CD4-positive, alpha-beta T cell treated with Interleukin-2 at 100 ng/mL for 4 hours (primary cell): ENCODE results near the gene RGS4.
A peak's percentile ranks its signal among the peaks of the same experiment; 100 is the strongest.
"Not testable (repeated sequence)": the region's sequence is repeated elsewhere in the genome, so short reads cannot be mapped to it uniquely, and the experiment has no call there.

Source experiments
- DNase-seq: peaks from one replicate; pipeline ENCODE4 v3.0.0-alpha.2; 2020; ENCODE audit warnings: low spot score

The RGS4 gene

DNA sequence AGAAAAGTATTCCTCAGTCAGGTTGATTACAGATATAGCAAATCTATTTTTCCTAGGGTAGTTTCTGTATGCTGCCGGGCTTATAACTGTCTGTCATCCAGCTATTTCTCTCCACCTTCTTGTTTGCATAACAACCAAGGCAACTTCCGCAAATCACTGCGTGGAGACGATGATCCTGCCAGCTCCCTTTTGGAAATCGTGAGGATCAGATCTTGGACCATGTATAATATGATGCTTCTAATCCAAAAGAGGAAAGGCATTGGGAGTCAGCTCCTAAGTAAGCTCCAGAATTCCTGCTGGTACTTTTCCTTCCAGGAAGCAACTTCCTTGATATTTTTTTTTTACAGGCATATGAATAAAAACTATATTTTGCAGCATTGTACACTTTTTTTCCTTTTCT, 445 bp upstream of the RGS4 start:
- DNase-seq = no peak

DNA sequence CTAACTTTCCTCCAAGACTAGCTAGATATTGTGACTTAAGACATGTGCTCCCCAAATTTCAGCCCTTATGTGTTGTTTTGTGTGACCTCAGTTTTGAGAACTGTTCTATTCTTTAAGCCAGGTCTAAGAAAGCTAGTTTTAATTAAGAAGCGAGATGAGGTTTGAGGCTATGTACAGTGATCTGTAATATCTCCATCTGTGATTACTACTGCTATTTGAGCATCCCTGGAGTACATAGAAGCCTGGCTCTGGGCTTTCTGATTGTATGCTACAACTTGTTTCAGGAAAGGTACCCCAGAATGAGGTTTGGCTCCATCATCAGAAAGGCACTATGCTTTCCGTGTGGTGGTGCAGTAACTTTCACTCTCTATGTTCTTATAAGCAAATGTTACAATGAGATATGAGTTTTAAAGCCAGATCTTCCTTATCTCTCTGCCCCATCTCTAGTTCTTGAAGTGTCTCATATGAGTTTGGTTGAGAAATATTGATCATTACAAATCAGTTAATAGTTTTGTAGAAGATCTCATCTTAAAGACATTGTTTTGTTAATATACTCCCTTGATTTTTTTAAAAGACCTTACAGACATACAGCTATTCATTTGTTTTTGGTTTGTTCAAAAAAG, 605 bp downstream of the RGS4 start:
- no peak for DNase-seq

DNA sequence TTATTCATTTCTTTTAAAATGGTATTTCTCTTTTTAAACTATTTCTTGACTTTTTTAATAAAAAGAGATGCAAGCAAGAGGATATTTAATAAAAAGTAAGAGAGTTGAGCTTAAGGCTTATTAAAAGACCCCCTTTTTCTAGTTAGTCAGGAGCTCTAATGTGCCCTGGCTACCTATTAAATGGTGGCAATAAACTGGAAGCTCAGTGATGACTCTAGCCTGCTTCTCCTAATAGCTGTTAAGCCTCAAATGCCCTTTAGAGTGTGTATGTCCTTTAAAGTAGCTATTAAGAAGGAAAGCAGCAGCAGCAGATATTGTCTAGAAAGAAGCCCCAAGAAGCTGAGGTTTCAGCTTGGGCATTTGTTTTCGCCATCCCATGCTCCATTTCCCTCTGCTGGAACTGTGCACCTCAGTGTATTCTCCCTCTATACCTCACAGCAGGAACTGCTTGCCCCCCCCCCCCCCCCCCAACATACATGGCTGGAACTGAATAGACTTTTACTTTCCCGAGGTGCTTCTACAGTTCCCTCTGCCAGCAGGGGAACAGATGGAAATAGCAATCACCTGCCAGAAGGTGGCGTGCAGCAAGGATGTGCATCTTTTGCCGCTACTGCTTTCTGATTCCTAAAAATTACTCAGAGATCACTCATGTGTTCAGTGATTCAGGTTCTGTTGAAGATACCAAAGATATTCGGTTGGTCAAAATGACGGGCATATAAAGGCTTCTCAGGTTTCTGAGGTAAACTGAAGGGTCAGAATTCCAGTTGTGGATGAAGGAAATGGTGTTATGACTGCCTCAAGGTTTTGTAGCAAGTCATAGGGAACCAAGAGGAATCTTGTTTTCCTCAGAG, 2.5 kb downstream of the RGS4 start:
- peak; percentile 28 for DNase-seq

DNA sequence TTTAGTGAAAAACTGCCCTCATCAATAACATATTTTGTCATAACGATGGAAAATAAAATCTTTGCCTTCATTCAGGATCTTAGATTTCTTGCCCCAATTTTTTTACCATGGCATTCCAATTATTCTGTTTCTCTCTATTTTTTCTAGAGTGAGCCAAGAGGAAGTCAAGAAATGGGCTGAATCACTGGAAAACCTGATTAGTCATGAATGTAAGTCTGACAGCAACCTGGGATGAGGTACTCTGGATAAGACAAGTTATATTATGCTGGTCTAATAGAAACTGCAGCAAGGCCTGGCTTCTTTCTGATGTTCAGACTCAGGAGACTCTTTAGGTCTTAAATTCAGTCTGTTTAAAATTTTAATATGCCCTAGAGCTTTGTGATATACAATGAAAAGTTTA, 3.5 kb downstream of the RGS4 start:
- no peak for DNase-seq

DNA sequence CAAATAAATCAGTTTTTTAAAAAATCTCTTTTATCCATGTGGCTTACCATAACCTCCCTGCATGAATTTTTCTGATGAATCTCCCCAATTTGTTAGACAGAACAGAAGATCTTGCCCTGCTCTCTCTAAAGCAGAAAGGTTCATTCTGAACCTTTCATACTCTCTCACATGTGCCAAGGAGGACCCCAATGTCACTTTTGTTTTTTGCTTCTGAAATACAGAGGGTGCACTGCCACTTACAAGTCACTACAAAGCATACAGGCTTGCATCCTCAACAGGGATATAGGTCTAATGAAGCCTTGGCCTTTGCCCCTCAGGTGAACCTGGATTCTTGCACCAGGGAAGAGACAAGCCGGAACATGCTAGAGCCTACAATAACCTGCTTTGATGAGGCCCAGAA, 4.8 kb downstream of the RGS4 start:
- DNase-seq = no peak

DNA sequence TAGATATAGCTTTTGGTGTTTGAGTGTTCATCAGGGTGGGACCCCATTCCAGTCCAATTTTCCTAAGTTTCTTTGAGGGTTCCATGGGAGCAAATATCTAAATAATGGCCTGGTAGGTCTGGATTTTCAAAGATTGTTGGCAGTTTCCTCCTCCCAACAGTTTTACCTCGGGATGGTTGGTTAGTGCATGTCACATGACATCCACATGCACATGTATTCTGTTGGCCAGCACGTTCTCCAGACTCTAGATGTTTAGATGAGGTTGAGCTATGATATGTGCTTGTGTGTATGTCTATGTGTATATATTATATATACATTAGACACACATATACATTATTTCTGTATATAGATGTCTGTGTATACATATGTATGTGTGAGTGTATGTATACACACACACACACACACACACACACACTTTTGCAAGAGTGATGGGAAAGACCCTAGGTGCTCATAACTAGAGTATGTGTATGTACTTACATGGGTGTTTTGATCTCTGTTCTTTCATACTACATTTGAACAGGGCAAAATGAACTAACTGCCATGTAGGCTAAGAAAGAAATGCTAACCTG, 5.6 kb downstream of the RGS4 start:
- no peak for DNase-seq

DNA sequence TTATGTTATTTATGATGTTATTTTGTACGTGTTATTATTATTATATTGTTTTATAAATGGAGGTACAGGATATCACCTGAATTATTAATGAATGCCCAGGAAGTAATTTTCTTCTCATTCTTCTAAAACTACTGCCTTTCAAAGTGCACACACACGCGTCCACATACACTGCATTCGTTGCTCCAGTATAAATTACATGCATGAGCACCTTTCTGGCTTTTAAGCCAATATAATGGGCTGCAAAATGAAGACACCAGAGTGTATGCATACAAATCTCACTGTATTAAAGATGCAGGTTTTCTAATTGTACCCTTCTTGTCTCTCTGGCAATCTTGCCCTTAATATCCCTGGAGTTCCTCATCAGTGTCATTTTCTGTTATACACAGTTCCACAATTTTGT, 6.9 kb downstream of the RGS4 start:
- DNase-seq = no peak

DNA sequence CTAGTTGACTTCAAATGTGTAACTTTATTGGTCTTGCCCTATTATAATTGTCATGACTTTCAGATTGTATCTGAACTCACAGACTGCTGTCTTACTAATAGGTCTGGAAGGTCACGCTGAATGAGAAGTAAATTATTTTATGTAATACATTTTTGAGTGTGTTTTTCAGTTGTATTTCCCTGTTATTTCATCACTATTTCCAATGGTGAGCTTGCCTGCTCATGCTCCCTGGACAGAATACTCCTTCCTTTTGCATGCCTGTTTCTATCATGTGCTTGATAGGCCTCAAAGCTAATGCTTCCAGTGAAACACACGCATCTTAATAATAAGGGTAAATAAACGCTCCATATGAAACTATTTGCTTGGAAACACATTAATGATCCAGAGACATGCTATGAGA, 7.3 kb downstream of the RGS4 start:
- no peak for DNase-seq

DNA sequence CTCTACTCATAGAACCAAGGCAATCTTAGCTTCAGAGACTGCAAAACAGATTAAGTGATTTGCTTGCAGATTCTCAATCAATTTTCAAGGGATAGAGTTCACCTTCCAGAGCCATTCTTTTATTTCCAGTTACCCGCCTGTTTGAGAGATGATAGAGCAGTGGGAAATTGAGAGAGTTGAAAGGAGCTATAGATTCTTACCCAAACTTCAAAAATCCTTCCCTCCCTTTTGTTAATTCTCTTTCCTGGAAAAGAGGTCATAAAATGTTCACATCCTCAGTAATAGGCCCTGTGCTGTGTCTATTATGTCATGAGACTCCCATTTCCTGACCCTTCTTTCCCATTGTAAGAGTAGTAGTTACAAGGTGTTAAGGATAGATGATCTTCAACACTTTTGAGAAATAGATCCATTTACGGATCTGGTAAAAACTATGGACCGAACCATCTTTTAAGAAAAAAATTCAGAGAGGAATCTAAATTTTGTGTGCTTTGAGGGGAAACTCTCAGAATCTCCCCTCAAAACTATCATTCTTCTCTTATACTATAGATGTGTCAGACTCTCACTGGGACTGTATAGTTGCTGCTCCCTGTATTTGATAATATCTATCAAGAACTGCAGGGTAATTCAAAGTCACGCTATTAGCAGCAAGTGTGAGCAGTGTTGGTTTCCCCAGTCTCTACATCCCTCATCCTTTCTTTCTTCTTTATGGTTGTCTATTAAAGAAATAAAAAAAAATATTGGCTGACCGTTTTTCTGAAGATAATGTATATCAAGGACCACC, 8.0 kb downstream of the RGS4 start:
- DNase-seq = no peak

DNA sequence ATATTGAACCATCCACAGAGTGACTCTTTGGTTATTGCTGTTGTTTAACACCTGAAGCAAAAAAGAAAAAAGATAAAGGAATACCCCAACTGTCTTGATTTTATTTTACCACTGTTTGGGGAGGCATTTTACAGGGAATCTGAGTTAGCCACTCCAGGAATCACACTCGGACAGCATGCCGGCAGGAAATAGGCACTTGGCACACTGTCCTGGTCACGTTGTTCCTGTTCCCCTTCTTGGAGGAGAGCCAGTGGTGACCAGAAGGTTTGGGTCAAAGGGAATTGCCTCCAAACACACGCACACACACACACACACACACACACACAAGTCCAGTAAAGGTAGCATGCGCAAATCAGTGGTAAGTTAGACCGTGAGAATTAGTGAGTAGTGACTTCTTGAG, 13.8 kb downstream of the RGS4 start:
- DNase-seq = no peak

DNA sequence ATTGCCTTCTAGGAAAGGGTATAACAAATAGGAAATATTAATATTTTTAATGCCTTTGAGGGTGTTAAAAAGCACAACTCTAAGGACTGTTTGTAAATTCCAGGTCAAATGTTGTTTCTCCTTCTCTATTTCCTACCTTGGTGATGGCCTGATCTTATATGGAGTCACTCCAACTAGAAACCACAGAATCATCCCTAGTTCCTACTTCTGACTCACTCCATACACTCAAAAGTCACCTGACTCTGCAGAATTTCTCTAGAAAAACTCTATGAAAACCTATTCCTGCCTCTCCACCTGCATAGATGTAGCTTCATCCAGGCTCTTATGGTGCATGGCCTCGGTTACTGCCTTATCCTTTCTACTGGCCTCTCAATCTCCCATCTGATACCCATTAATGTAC, 14.5 kb downstream of the RGS4 start:
- no peak for DNase-seq

DNA sequence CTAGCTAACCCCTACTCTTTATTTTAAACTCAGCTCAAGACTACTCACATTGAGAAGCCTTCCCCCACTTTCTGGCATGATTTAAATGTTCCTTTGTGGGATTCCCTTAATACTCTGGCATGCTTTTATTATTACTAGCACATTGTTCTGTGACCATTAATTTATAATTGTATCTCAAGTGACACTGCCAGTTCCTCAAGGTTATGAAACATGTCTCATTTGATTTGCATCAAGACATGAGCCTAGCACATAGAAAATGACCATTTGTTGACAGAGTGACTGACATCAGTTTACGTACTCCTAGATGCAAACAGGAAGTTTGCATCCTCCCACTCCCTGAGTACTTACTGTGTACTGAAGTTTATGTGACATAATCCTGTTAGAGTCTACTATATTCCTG, 15.2 kb downstream of the RGS4 start:
- DNase-seq = no peak

DNA sequence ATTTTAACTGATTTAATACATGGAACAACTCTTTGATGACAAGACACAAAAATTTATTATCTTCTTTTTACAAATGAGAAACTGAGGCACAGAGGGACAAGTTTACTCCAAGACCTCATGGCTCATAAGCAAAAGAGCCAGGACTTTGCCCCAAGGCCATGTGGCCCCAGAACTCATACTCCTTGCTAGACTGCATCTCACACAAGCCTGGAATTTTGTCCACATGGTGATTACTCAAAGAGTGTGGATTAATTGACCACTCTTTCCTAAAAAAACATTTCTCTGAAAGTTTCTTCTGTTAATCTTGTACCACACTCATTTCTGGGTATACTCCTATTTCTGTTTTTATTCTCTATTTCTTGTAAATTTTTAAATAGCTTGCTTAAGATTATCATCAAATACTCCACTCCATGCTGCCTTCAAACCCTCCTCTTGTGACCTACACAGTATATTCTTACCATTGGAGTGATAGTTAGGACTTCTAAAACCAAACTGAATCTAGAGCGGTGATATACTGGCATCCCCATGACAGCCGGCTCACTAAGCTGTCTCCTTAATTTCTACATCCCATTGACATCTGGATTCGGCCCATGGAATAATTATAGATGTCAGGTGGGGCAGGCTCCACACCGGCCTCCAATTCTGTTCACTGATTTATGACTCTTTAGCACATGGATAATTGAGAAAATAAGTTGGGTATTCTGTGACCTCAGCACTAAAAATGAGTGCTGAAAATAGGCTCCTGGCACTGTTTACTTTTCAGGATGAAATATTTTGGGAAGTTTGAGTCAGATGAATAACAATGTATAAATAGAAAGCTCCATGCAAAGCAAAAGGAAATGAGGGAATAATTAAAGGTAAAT, 16.1 kb downstream of the RGS4 start:
- DNase-seq = no peak

DNA sequence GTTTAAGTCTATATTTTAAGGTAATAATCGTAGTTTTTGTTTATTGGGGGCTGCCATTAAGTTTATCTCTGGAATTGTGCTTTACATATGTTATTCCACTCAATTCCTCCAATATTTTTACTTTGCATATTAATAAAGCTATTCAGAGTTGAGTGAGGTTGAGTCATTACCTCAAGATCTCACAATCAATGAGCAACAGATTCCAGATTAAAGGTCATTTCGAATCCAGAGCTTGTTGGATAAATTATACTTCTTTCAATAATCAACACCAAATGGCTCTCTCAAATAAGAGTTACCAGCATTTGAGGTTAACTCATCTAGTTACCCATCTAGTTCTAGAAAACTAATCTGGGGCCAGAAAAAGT, 16.7 kb downstream of the RGS4 start:
- no peak for DNase-seq

DNA sequence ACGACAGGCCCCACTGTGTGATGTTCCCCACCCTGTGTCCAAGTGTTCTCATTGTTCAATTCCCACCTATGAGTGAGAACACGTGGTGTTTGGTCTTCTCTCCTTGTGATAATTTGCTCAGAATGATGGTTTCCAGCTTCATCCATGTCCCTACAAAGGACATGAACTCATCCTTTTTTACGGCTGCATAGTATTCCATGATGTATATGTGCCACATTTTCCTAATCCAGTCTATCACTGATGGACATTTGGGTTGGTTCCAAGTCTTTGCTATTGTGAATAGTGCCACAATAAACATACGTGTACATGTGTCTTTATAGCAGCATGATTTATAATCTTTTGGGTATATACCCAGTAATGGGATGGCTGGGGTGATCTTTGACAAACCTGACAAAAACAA, 20.0 kb downstream of the RGS4 start:
- not testable (repeated sequence) for DNase-seq

DNA sequence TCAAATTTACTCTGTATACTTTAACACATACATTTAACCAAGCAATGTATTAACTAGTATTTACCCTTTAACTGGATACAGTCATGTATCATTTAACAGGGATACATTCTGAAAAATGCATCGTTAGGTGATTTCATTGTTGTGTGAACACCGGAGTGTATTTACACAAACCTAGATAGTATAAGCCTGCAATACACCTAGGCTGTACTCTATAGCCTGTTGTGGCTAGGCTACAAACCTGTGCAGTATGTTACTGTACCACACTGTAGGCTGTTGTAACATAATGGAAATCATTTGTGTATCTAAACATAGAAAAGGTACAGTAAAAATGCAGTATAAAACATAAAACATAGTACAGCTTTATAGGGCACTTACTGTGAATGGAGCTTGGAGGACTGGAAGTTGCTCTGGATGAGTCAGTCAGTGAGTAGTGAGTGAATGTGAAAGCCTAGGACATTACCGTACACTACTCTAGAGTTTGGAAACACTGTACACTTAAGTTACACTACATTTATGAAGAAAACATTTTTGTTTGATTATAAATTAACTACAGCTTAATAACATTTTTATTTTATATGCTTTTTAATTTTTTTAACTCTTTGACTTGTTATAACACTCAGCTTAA, 21.3 kb downstream of the RGS4 start:
- no peak for DNase-seq

DNA sequence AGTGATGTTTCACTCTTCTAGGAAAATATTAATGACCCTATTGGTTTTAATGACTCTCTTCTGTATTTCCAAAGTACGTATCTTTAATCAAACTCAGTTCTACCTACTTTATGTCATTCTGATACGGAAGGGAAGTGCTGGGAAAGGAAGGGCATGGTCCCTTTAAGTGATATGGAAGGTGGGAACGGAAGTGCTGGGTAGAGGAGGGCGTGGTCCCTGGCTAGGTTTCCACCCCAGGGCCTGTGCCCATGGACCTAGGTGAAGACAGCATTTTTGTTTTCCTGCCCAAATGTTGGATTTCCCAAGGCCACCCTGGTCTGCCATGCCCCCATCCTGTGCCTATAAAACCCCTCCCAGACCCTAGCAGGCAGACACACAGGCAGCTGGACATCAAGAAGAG, 24.0 kb downstream of the RGS4 start:
- DNase-seq = no peak

DNA sequence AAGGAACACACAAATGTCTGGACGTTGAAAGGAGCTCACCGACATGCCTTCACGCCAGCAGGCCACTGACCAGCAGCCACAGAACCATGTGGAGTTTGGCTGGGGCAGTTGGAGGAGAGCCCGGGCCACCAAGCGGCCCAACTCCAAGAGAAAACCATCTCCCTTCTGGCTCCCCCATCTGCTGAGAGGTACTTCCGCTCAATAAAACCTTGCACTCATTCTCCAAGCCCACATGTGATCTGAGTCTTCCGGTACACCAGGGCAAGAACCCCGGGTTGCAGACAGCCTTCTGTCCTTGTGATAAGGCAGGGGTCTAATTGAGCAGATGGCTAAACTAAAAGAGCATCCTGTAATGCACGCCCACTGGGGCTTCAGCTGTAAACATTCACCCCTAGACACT, 24.4 kb downstream of the RGS4 start:
- no peak for DNase-seq

DNA sequence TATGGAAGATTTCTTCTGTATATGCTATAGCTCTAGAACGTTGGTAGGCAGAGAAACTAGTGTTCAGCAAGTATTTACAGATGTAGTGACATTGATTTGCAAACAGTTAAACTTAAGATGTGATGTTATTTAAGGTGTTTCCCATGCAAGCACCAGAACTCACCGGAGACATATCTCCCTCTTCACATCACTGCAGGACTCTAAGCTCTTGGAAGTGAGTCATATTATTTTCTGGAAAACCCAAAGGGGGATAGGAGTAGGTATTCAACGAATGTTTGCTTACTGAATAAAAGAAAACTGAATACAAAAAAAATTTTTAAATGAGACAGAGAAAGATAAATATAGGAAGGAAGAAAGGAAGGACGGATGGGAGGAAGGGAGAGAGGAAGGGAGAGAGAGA, 25.0 kb downstream of the RGS4 start:
- no peak for DNase-seq

DNA sequence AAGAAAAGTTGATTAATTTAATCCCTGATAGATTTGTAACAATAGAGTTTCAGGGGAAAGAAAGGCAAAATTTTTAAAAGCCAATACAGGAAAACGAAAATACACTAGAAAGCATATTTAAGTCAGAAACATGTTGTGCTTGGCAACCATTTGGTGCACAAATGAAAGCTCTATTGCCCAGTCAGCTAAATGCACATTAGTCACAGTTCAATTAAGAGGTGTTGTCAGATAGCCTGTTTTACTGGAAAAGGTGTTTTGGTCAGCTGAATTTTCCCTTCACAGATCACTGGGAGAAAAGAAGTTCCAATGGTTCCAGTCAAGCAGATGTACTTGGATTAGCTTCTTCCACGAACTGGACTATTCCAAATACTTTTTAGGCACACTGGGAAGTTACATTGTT, 25.4 kb downstream of the RGS4 start:
- DNase-seq = no peak

DNA sequence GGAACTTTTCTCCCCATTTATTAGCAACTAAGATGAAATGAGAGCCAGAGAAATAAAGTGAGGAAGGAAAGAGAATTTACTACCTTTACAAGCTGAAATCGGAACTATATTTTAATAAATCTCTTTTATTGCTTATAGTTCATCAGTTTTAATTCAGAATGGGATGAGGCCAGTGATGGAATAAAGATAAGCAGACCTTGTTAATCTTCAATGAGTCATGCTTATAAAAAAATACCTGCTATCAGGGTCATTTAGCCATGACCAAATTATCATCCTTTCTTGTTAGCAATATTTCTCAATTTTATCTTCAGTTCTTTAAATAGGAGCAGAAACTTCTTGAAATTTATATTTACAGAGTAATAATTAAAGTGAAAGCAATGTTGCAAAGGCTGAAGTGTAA, 26.1 kb downstream of the RGS4 start:
- DNase-seq = no peak
